ENCODE data around the gene OR51B6. TPM values are rescaled to one million over a fixed set of nuclear protein-coding genes. Genes with fewer than 3 reads are reported as not detected.
"Not testable (repeated sequence)": the region's sequence is repeated elsewhere in the genome, so short reads cannot be mapped to it uniquely, and the experiment has no call there.

OR51B6 gene
- total RNA-seq, 2 donors from 2014 or later = not detected

GRCh38 chr11:5343474-5344335 lies 7.6 kb upstream of the OR51B6 start, which contains the start of gene OR51B5:
OR51B5 (minus strand) TSS chr11:5343524; CDS start chr11:5343524, 0 bp downstream.
- Mint-ChIP-seq H3K27ac (no peak within 1 kb of the TSS), H3K4me3 (no peak within 1 kb of the TSS), H3K27me3 (ENCODE audit: low read depth) (peaks cover 15% of the 10 kb centered on the region), H3K4me1 (ENCODE audit: low read depth) (no peaks in the 10 kb centered on the region), H3K9me3 (peaks cover 0 to 3% of the 10 kb centered on the region in 2 donors), H3K36me3 (ENCODE audit: insufficient read depth in 2 of 2) (no peaks in the 10 kb centered on the region)
- ATAC-seq (replicated peaks in 1 of 2) = no peak
- DNase-seq = no peak

DNA sequence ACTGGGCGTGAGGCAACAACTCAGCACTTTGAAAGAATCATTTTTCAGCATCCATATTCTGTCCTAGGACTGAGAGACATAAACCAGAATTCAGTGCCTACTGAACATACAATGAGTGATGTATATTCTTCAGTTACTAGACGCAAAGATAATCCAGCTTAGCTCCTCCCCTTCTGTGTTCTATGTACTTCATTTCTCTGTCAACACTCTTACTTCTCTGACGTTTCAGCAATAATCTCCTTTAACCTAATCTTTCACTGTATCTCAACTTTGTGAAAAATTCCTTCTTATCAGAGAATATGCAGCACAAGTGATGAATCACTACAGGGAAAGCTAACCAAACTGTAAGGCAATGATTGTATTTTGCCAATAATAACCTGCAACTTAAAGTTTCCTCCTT lies 5.5 kb upstream of the OR51B6 start:
- Mint-ChIP-seq H3K4me1 (ENCODE audit: low read depth) (no peaks in the 10 kb centered on the region), H3K4me3 (no peak overlapping the region), H3K36me3 (ENCODE audit: insufficient read depth in 2 of 2) (no peaks in the 10 kb centered on the region), H3K27ac (no peak overlapping the region), H3K27me3 (ENCODE audit: low read depth) (peaks cover 7% of the 10 kb centered on the region), H3K9me3 (peaks cover 0 to 3% of the 10 kb centered on the region in 2 donors)
- DNase-seq (no peak), ATAC-seq (replicated peaks in 1 of 2) (no peak)

GRCh38 chr11:5348551-5349194 lies 2.6 kb upstream of the OR51B6 start:
- H3K27ac Mint-ChIP-seq = no peak overlapping the region
- H3K9me3 Mint-ChIP-seq = peaks cover 0 to 3% of the 10 kb centered on the region in 2 donors
- no peaks in the 10 kb centered on the region for H3K4me1 Mint-ChIP-seq (ENCODE audit: low read depth)
- DNase-seq = no peak
- ATAC-seq (replicated peaks in 1 of 2) = no peak
- peaks cover 14% of the 10 kb centered on the region for H3K27me3 Mint-ChIP-seq (ENCODE audit: low read depth)
- H3K4me3 Mint-ChIP-seq = no peak overlapping the region
- no peaks in the 10 kb centered on the region for H3K36me3 Mint-ChIP-seq (ENCODE audit: insufficient read depth in 2 of 2)

DNA sequence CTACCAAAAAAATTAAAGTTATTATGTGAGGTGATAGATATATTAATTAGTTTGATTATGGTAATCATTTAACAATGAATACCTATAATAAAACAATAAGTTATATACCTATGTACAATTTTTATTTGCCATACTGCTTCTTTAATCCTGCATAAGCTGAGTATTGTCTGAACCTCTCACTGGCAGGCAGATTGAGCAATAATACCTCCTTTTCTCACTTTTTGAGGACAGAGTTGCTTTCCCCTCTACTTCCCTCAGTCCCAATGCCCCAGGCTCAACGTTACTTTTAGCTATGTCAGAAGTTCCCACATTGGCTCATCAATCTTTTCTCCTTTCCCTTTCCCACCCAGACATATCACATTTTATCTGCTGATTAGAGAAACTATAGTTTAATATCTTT lies 1.8 kb upstream of the OR51B6 start:
- Mint-ChIP-seq H3K9me3 (peaks cover 0 to 3% of the 10 kb centered on the region in 2 donors), H3K4me1 (ENCODE audit: low read depth) (no peaks in the 10 kb centered on the region), H3K27me3 (ENCODE audit: low read depth) (peaks cover 14% of the 10 kb centered on the region), H3K36me3 (ENCODE audit: insufficient read depth in 2 of 2) (no peaks in the 10 kb centered on the region), H3K27ac (no peak overlapping the region), H3K4me3 (no peak overlapping the region)
- DNase-seq (no peak), ATAC-seq (replicated peaks in 1 of 2) (no peak)

DNA sequence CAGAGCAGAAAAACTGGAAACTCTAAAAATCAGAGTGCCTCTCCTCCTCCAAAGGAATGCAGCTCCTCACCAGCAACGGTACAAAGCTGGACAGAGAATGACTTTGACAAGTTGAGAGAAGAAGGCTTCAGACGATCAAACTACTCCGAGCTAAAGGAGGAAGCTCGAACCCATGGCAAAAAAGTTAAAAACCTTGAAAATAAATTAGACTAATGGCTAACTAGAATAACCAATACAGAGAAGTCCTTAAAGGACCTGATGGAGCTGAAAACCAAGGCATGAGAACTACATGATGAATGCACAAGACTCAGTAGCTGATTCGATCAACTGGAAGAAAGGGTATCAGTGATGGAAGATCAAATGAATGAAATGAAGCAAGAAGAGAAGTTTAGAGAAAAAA lies 4.7 kb downstream of the OR51B6 start:
- not testable (repeated sequence) for H3K27ac Mint-ChIP-seq; H3K4me3 Mint-ChIP-seq; ATAC-seq (replicated peaks in 1 of 2); H3K36me3 Mint-ChIP-seq (ENCODE audit: insufficient read depth in 2 of 2); H3K27me3 Mint-ChIP-seq (ENCODE audit: low read depth); DNase-seq; H3K4me1 Mint-ChIP-seq (ENCODE audit: low read depth); H3K9me3 Mint-ChIP-seq

GRCh38 chr11:5362017-5362625 lies 10.8 kb downstream of the OR51B6 start:
- H3K9me3 Mint-ChIP-seq = peaks cover 3 to 6% of the 10 kb centered on the region in 2 donors

GRCh38 chr11:5363679-5364078 lies 12.4 kb downstream of the OR51B6 start:
- ATAC-seq (replicated peaks in 1 of 2) (no peak), DNase-seq (no peak)
- H3K4me3 Mint-ChIP-seq = no peak overlapping the region
- H3K27ac Mint-ChIP-seq = no peak overlapping the region
- no peaks in the 10 kb centered on the region for H3K4me1 Mint-ChIP-seq (ENCODE audit: low read depth)
- no peaks in the 10 kb centered on the region for H3K36me3 Mint-ChIP-seq (ENCODE audit: insufficient read depth in 2 of 2)
- H3K27me3 Mint-ChIP-seq (ENCODE audit: low read depth) = peaks cover 7% of the 10 kb centered on the region
- H3K9me3 Mint-ChIP-seq = peaks cover 3 to 6% of the 10 kb centered on the region in 2 donors

More at GRCh38 chr11:5362017-5362625, 10.8 kb downstream of the OR51B6 start:
- H3K27me3 Mint-ChIP-seq (ENCODE audit: low read depth) = peaks cover 7% of the 10 kb centered on the region
- no peak overlapping the region for H3K4me3 Mint-ChIP-seq
- DNase-seq = no peak
- H3K4me1 Mint-ChIP-seq (ENCODE audit: low read depth) = no peaks in the 10 kb centered on the region
- no peaks in the 10 kb centered on the region for H3K36me3 Mint-ChIP-seq (ENCODE audit: insufficient read depth in 2 of 2)
- ATAC-seq (replicated peaks in 1 of 2) = no peak
- H3K27ac Mint-ChIP-seq = no peak overlapping the region

DNA sequence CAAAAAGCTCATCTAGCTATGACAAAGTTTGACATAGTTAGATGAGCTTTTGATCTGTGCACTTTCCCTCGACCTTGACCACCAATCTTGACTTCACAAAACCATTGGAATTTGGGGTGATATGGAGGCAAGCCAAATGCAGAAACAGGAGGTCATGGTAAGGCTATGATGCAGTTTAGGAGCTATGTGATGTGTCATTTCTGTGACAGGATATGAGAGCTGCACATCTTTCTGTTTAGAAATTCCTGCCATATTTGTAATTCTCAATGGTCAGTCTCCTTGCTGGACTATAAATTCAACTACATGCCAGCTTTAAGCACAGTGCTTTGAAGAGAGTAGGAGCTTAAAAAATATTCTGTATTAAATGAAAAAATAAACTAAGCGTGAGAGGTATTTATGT lies 12.9 kb downstream of the OR51B6 start:
- H3K4me3 Mint-ChIP-seq = no peak overlapping the region
- DNase-seq = no peak
- H3K9me3 Mint-ChIP-seq = peaks cover 3 to 6% of the 10 kb centered on the region in 2 donors
- H3K27ac Mint-ChIP-seq = no peak overlapping the region
- no peaks in the 10 kb centered on the region for H3K4me1 Mint-ChIP-seq (ENCODE audit: low read depth)
- no peaks in the 10 kb centered on the region for H3K36me3 Mint-ChIP-seq (ENCODE audit: insufficient read depth in 2 of 2)
- peaks cover 7% of the 10 kb centered on the region for H3K27me3 Mint-ChIP-seq (ENCODE audit: low read depth)
- no peak for ATAC-seq (replicated peaks in 1 of 2)

DNA sequence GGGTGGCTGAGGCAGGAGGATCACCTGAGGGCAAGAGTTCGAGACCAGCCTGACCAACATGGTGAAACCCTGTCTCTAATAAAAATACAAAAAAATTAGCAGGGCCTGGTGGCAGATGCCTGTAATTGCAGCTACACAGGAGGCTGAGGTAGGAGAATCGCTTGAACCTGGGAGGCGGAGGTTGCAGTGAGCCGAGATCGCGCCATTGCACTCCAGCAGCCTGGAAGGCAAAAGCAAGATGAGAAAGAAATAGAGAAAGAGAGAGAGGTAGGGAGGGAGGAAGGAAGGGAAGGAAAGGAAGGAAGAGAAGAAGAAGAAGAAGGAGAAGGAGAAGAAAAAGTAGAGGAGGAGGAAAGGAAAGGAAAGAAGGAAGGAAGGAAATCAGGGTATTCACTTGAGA lies 15.1 kb downstream of the OR51B6 start:
- not testable (repeated sequence) for H3K4me3 Mint-ChIP-seq; H3K9me3 Mint-ChIP-seq; H3K27ac Mint-ChIP-seq; H3K4me1 Mint-ChIP-seq (ENCODE audit: low read depth); H3K27me3 Mint-ChIP-seq (ENCODE audit: low read depth); DNase-seq; H3K36me3 Mint-ChIP-seq (ENCODE audit: insufficient read depth in 2 of 2); ATAC-seq (replicated peaks in 1 of 2)

DNA sequence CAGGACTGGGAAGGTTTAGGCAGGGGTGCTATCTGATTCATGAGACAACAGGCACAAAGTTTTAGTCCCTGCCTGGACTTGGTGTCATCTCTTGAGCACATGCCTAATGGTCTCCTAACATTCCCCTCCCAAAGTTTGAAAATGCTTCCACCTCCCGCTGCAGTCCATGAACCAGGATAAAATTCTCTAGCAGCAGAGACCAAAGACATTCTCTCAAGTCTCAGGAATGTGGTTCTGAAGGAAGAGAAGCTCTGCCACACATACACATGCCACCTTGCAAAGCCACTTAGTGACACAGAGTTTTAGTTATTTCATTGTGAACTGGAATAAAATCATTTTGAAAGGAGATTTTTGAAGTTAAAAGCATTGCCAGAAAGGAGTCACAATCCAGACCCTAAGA lies 15.5 kb downstream of the OR51B6 start:
- ATAC-seq (replicated peaks in 1 of 2) = no peak
- peaks cover 7% of the 10 kb centered on the region for H3K27me3 Mint-ChIP-seq (ENCODE audit: low read depth)
- no peak for DNase-seq
- H3K27ac Mint-ChIP-seq = no peak overlapping the region
- H3K4me1 Mint-ChIP-seq (ENCODE audit: low read depth) = no peaks in the 10 kb centered on the region
- no peak overlapping the region for H3K4me3 Mint-ChIP-seq
- H3K9me3 Mint-ChIP-seq = peaks cover 3 to 4% of the 10 kb centered on the region in 2 donors
- H3K36me3 Mint-ChIP-seq (ENCODE audit: insufficient read depth in 2 of 2) = no peaks in the 10 kb centered on the region

DNA sequence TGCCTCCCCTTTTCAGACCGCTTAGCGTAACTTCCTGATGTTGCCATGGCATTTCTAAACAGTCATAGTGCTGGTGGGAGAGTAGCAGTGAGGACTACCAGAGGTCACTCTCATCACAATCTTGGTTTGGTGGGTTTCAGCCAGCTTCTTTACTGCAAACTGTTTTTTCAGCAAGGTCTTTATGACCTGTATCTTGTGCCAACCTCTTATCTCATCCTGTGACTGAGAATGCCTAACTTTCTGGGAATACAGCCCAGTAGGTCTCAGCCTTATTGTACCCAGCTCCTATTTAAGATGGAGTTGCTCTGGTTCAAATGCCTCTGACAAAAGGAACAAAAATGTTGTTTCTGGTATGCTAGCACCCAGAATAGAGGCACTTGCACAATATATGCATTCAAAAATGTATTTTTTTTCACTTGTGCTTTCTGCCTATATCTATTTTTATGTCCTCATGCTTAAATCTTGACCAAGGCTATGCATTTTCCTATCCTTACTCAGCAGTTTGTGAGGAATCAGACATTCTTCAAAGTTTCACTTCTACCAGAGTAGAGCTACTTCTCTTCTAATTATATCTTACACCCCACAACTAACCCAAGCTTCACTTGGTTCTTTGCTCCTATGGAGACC lies 16.3 kb downstream of the OR51B6 start:
- no peak for DNase-seq
- H3K27me3 Mint-ChIP-seq (ENCODE audit: low read depth) = peaks cover 7% of the 10 kb centered on the region
- H3K36me3 Mint-ChIP-seq (ENCODE audit: insufficient read depth in 2 of 2) = no peaks in the 10 kb centered on the region
- no peak overlapping the region for H3K4me3 Mint-ChIP-seq
- no peaks in the 10 kb centered on the region for H3K4me1 Mint-ChIP-seq (ENCODE audit: low read depth)
- H3K27ac Mint-ChIP-seq = no peak overlapping the region
- peaks cover 3 to 4% of the 10 kb centered on the region in 2 donors for H3K9me3 Mint-ChIP-seq
- no peak for ATAC-seq (replicated peaks in 1 of 2)

- Mint-ChIP-seq H3K9me3 (peaks cover 2 to 3% of the 10 kb centered on the region in 2 donors), H3K27ac (no peak overlapping the region), H3K4me3 (no peak overlapping the region), H3K36me3 (ENCODE audit: insufficient read depth in 2 of 2) (no peaks in the 10 kb centered on the region), H3K4me1 (ENCODE audit: low read depth) (no peaks in the 10 kb centered on the region), H3K27me3 (ENCODE audit: low read depth) (peaks cover 7% of the 10 kb centered on the region)
- ATAC-seq (replicated peaks in 1 of 2) = no peak
- DNase-seq = no peak
Measured at GRCh38 chr11:5368502-5369043, 17.3 kb downstream of the OR51B6 start.

- Mint-ChIP-seq H3K36me3 (ENCODE audit: insufficient read depth in 2 of 2) (no peaks in the 10 kb centered on the region), H3K4me3 (no peak overlapping the region), H3K4me1 (ENCODE audit: low read depth) (no peaks in the 10 kb centered on the region), H3K9me3 (peaks cover 0 to 2% of the 10 kb centered on the region in 2 donors), H3K27me3 (ENCODE audit: low read depth) (peaks cover 7% of the 10 kb centered on the region), H3K27ac (no peak overlapping the region)
- no peak for DNase-seq
- ATAC-seq (replicated peaks in 1 of 2) = no peak
Measured at GRCh38 chr11:5369789-5370188, 18.5 kb downstream of the OR51B6 start.
